Left forelimb (tissue), 1 donor: Measurements from ENCODE around the gene NTN4.
"Not testable (repeated sequence)": the region's sequence is repeated elsewhere in the genome, so short reads cannot be mapped to it uniquely, and the experiment has no call there.

Experiments
- DNase-seq: peaks from one replicate; pipeline ENCODE4 v3.0.0-alpha.2; 2018; ENCODE audit warnings: low spot score

The NTN4 gene

DNA sequence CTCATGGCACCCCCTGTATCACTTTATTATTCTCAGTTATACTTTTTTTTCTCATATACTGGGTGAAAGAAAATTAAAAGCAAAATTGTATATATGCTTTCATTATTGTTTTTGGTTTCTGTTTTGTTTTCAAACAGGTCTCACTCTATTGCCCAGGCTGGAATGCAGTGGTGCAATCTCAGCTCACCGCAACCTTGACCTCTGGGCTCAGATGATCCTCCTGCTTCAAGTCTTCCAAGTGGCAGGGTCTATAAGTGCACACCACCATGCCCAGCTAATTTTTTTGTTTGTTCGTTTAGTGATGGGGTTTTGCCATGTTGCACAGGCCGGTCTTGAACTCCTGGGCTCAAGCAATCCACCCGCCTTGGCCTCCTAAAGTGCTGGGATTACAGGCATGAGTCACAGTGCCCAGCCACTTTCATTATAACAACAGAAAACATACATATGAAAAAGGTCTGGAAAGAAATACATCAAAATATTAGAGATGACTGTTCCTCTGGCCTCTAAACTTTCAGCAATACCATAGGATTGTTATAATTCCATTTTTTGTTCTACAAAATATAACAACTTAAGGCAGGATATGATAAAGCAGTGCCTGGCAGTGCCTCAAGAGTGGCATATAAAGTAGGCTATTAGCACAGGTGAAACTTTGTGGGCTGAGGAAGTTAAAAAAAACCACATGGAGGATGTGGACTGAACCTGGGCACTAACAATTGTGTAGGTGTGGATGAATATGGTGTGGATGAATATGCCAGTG lies 5.8 kb upstream of the NTN4 start:
- DNase-seq, result no peak

DNA sequence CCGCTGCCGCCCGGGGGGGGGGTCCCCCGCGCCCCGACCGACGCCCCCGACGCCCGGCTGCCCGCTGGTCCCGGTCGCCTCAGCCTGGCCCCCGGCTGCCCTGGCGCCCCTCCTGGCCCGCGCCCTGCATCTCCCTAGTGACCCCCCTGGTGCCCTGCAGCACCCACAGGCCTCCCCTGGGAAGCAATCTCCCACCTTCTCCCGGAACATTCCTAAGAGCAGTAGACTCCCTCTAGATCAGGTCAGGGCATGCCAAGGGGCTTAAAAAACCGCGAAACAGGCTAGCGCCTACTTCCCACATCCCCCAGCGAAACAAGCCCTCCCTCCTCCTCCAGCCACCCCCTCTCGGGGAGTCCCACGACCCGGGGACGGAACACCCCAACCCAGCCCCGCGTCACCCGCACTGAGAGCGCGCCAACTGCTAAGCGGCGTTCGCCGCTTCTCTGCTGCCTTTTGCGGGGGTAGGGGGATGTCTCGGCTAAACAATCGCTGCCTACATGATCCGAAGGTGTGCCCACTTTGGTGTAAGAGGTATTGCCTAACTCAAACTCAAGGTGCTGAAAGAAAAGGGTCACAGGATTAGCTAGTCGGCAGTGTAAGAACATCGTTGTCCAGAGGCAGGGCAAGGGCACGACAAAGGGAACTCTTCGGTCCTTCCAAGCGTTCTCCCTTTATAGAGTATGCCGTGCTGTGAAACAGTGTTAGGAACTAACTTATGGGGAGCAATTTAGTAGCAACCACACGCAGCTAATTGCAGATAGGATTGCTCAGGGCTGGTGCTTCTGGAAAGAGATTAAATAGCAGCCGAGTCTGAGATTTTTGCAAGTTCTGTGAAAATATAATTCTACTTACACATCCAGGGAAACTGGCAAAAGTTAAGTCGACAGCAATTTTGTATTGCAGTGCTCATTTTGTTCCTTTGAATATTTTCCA lies 619 bp upstream of the NTN4 start:
- peak; percentile 69 for DNase-seq

DNA sequence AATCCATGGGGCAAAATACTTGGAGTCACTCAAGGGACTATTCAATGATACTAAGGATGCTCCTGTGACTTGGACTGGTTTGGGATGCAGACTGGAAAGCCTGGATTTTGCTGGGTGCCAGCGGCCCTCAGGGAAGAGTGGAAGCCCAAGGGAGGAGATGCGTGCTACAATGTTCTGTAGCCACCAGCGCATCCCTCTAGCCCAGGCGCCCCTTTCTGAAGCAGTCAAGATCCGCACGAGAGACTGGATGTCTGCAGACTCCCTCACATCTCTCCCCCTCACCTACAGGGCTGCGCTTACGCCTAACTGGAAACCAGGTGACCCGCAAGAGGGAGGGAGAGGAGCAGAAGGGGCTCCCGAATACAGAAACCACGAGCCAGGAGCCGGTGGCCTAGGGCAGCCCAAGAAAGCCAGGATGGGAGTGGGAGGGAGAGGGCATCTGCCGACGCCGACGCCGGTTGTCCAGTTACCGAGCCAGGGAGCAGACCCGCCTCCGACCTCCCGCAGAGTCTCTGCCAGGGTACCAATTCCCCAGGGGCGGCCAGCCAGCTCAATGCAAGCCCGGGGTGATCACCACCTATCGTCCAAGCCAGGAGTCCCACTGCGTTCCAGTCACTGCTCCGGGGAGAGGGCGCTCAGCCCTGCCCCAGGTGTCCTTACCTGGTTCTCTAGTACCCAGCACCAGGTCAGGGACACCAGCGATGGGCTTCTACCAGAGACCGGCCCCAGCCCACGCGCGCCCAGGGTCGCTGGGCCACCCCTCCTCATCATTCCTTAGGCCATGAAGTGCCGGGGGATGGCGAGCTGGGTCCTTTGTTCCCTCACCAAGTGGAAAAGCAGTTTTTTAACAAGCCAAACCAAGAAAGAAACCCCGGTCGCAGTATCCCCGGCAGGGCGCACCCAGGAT lies 1.2 kb downstream of the NTN4 start:
- no peak for DNase-seq

DNA sequence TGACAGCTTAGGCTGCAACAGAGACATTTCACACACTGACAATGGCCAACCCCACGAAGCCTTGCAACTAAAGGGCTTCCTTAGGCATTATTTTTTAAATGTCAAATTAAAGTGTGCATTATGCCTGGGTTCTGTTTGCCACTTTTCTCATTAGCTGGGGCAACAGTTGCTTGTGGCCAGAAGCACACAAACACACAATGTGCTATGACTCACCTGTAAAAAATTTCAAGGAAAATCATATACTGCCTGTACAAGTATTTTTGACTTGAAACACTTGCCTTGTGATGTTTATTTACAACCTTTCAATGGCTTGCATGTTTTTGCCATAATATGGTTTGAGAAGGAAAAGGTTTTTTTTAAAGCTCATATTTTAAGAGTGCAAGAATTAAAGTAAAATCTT lies 1.9 kb downstream of the NTN4 start:
- DNase-seq, result no peak

DNA sequence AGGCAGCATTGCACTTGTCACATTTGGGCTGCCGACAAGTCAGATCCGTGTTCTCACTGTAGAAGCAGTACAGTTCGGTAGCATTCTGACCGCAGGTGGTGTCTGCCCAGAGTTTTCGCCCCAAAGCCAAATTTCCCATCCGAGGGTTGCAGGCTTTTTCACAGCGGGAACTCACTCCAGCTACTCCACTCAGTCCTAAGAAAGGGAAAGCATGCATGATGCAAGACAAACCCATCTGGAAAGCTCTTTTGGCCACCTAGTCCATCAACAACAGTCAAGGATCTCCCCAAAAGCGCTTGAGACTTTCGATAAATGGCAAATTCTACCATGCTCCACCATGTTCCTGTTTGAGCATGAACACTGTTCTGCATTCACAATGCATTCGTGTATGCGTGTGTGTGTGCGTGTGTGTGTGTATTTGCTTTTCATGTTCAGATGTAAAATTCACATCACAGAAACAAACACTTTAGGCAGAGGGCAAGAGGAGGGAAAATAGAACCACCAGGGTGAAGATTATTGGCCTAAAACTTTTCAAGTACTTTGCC lies 3.2 kb downstream of the NTN4 start:
- no peak for DNase-seq

DNA sequence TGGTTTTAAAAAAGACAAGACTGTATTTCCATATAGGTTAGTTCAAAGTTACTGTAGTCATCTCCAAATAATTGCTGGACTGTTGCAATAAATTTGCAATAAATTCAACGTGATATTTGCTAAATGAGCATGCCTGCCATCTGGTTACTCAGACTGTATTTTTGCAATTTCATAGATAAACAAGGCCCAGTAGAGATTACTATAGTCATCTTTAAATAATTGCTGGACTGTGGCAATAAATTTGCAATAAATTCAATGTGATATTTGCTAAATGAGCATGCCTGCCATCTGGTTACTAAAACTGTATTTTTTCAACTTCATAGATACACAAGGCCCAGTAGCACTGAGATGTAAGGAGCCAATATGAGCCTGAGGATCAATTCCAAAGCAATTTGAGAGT lies 5.6 kb downstream of the NTN4 start:
- DNase-seq, result no peak

DNA sequence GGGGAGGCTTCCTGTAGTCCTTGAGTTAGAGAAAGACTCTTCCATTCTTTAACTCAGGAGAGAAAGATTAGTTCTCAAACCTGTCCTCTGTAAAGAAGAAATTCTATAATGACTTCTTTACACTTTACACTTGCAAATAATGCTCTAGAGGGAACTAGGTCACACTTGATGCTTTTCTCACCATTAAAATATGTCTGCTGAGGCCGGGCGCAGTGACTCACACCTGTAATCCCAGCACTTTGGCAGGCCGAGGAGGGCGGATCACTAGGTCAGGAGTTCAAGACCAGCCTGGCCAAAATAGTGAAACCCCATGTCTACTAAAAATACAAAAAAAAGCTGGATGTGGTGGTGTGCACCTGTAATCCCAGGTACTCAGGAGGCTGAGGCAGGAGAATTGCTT lies 6.3 kb downstream of the NTN4 start:
- DNase-seq, result no peak

DNA sequence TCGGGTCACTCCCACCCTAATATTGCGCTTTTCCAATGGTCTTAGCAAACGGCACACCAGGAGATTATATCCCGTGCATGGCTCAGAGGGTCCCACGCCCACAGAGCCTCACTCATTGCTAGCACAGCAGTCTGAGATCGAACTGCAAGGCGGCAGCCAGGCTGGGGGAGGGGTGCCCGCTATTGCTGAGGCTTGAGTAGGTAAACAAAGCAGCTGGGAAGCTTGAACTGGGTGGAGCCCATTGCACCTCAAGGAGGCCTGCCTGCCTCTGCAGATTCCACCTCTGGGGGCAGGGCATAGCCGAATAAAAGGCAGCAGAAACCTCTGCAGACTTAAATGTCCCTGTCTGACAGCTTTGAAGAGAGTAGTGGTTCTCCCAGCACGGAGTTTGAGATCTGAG lies 15.1 kb downstream of the NTN4 start:
- DNase-seq, result not testable (repeated sequence)

DNA sequence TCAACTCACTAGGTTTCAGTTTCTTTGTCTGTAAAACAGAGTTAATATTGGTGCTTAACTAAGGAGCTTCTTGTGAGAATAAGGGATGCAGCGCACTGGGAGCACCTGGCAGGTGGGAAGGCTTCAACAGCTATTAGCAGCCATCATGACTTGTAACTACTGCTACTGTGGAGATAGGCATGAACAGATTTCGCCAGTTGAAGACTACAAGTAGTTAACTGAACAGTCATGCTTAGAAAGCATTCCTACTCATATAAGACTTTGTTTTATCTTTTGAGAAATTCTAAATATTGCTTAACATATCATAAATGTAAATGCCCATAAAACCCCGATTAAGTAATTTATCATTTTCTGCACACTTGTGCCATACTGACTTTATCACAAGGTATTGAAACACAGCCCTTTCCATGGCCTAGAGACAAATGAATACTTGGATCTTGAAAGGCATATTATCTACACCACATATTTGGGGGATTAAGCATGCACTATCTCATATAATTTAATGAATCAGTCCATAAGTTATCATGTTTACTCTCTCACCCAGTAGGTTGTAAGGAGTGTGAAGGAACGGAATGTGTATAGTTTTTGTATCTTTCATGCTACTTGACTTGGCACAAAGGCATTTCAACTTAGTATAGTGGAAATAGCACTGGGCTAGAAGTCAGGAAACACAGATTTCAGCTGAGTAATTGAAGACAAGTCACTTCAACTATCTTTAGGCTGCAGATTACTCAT lies 16.1 kb downstream of the NTN4 start:
- no peak for DNase-seq

DNA sequence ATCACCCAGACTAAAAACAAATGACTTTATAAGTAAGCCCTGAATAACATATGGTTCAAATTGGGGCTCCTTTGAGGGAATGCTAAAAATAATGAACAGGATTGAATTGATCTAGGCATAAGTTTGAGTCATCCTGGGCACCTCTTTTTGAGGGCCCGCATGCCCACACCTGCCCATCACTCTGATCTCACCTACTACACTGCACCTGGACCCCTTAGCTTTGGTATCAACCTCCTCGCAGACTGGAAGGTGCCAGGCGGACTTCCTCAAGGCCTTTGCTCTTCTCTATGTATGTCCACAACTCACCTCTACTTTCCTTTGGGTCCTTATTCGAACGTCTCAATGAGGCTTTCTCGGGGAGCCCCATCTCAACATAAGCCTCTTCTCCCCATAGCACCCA lies 17.2 kb downstream of the NTN4 start:
- no peak for DNase-seq

DNA sequence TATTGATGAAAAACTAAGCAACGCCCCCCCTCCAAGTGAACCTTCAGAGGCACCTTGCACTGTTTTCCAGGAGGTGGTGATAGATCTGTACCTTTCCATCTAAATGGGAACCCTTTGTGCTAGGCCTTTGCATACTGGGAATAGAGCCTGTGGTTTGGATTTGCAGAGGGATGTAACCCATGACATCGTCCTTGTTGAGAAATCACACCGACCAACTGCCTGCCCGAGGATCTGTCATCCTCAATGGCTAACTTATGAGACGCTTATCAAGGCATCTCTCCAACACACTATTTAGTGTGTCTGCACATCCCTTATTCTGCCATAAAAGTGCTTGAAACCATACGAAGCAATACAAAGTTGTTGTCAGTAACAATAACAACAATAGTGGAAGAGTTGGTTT lies 22.9 kb downstream of the NTN4 start:
- DNase-seq, result no peak

DNA sequence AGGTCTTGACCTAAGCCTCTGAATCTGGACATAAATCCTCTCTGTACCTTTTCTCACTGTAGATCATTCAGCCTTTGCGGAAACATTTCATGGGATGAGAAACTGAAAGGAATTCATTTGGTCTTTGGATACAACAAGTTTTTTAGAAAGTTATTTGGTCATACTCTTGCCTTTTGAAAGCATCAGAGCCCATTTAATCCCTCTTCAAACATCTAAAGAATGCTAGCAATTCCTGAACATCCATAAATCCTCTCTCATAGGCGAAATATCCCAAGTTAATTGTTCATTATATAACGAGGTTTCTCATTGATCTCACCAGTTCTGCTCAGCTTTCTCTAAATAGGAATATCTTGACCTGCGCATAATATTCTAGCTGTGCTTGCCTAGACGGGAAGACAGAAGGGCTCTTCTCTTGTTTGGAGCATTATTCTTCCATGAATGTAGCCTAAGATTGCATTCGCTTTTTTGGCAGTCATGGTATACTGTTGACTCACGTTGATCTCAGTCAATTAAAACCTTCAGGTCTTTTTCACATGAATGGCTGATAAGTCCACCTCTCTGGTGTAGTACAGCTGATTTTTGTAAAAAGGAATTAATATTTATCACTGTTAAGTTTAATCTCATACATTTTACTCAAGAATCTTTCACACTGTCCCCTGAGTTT lies 24.1 kb downstream of the NTN4 start:
- no peak for DNase-seq

DNA sequence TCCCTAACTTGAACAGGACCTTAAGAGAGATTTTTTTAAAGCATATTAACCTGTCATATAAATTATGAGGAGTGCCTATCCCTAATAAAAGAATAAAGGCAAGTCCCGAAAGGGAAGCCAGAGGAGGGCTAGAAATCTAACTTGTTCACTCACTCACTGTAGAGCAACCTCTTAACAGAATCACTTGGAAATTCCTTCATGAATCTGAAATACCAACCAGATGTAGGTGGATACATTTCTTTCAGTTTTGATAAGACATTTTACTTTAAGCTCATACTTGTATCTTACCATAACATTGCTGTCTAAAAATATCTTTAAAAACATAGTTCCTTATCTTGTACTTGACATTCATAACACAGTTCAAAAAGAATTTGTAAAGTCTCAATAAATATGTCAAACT lies 25.7 kb downstream of the NTN4 start:
- no peak for DNase-seq

DNA sequence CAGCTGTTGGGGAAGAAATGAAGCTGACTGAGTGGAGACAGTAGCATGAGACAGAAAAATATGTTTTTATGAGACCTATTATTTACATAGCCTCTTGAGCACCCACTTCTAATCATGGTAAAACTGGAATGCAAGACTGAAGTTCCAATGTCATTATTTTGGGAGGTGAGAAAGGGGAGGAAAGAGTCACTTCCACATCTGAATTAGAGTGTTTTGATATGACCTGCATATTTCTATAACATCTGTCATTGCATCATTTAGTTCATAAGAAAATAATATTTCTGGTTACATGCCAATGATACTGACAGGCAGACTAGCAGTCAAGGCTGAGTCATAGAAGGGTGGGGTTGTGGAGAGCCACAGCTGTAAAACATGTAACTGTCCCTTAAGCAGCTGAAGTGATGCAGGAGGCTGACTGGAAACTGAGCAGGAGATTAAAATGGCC lies 26.7 kb downstream of the NTN4 start:
- no peak for DNase-seq

DNA sequence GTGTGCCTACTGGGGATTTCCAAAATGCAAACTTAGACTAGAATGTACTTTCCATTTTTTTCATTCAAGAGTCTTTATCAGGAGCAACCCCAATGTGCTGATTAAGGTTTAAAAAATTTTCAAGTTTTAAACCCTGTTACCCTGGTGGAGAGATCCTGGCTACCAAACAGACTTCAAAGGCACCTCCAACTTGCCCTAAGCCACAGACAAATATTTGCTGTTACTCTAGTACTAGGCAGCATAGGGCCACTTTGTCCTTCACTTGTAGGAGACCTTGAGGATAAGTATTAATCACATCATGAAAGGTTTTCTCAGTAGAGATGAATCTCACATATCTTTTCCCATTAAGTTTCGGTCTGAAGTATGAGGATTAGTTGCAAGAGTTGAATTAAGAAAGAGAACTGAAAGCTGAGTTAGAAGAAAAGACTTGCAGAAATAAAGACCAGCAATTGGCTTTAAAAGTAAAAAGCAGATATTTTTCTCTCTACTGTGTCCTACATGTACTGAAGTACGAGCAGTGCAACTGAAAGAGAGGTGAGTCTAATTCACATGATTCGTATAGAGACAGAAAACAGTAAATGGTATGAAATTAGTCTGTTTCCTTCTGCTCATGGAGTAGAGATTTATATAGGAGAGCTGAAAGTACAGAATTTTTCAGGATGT lies 28.3 kb downstream of the NTN4 start:
- DNase-seq, result no peak

DNA sequence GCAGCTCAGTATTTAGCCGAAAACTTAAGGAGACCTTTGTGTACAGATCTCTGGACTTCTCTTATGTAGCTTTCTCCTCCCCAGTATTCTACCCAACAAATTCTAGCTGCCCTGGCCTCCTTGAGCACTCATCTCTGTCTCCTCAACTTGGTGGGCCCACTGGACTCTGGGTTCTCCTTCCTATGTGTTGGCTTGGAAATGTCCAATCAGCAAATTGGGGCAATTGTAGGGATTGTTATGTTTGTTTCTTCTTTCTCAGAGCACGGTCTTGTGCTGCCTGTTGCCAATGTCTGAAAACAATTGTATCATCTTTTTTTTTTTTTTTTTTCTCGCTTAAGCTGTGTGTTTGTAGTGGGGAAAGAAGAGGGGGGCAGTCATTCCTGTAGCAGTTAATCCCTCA lies 30.2 kb downstream of the NTN4 start:
- no peak for DNase-seq

DNA sequence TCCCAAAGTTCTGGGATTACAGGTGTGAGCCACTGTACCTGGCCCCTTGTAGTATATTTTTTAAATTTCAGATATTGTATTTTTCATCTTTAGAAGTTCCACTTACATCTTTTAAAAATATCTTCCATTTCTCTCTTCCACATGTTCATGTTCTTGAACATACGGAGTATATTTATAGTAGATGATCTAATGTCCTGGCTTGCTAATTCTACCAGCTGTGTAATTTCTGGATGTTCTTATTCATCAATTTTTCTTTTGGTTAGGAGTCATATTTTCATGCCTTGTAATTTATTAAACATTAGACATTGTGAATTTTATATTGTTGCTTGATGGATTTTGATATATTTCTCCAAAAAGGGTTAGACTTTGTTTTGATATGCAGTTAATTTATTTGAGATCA lies 30.8 kb downstream of the NTN4 start:
- no peak for DNase-seq

DNA sequence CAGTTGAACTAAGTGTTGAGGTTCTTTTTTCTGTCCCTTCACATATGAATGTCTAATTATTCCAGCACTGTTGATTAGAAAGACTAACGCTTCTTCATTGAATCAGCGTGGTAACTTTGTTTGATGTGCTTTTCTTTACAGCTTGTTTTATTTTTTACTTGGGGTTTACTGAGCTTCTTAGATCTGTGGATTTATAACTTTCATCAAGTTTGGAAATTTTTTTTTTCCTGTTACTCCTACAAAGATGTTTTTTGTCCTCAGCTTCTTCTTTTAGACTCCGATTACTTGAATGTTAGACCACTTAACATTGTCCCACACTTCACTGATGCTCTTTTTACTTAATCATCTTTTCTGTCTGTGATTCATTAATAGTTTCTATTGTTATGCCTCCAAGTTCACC lies 31.5 kb downstream of the NTN4 start:
- no peak for DNase-seq

DNA sequence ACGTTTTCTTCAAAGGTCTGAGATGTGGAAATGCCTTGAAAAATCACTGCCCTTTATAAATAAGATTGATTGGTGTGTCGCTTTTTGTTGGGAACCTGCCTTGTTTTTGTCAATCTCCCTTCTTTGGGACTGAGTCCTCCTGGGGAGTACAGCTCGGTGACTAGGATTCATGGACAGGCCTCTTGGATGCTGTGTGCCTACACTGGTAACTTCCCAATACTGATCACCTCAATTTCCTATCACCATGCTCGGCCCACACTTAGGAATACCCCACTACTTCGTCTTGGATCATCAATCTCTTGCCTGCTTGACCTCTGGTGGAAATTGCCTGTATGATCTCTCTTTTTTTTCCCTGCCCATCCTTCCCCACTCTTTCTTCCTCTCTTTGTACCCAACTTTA lies 34.2 kb downstream of the NTN4 start:
- DNase-seq, result no peak

DNA sequence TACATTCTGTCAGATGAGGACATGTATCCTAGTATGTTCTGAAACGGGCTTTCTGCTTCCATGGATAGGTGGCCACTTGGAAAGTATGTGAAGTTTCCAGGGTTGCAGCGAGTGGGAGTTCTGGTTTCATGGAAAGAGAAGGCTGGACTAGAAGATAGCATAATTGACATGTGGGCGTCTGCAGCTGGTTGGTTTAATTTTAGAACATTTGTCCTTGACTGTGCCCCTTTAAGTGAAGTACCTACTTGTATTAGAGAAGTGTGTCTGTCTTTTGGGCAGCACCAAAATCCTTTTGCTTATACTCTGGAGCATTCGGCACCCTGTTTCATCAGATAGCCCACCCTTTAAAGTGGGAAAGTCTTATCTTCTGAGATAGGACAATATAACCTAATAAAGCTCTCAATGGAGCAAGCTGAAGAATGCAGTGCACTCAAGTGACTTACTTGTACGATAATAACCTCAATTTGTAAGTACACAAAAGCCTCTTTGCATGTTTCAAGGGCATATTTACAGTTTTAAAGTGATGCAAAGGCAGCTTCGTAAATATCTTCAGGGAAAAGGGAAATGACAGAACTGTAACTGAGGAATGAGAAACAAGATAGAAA lies 35.2 kb downstream of the NTN4 start:
- no peak for DNase-seq
